Upper lobe of right lung (tissue), 1 donor: Measurements from ENCODE around the gene RPL36A. TPM values are rescaled to one million over a fixed set of nuclear protein-coding genes. Genes with fewer than 3 reads are reported as not detected.
A peak's percentile ranks its signal among the peaks of the same experiment; 100 is the strongest.

Experiments used
- ATAC-seq: fragments of 200-7000 bp; cut with Tn5 transposase; one replicate; pipeline ENCODE4 v1.9.1; 2020; ENCODE audit warnings: mild to moderate bottlenecking, moderate library complexity
- DNase-seq: peaks from one replicate; pipeline ENCODE4 v3.0.0-alpha.2; 2020
- H3K27ac ChIP-seq: fragments of 200-600 bp; one replicate; pipeline ENCODE4 v1.8.0; 2022
- H3K27me3 ChIP-seq: fragments of 200-600 bp; one replicate; pipeline ENCODE4 v1.8.0; 2022; ENCODE audit warnings: mild to moderate bottlenecking
- H3K36me3 ChIP-seq: fragments of 200-600 bp; one replicate; pipeline ENCODE4 v1.8.0; 2022
- H3K4me1 ChIP-seq: fragments of 200-600 bp; one replicate; pipeline ENCODE4 v1.8.0; 2022
- H3K4me3 ChIP-seq: fragments of 200-600 bp; one replicate; pipeline ENCODE4 v1.8.0; 2022; ENCODE audit warnings: mild to moderate bottlenecking
- H3K9me3 ChIP-seq: fragments of 200-600 bp; one replicate; pipeline ENCODE4 v1.8.0; 2022
- CTCF ChIP-seq: fragments of 200-600 bp; IDR thresholded peaks from one replicate; pipeline ENCODE4 v1.8.0; 2022; ENCODE audit warnings: antibody characterized with exemption
- intact Hi-C: fragments of 100-400 bp; cut with DNase I; formaldehyde crosslinking; loops from one replicate; pipeline ENCODE4 v1.11.0; 2022
- long read RNA-seq: library from polyadenylated mRNA; unstranded; transcript quantifications from one replicate; pipeline ENCODE4 v2.0.0, GENCODE V29; 2021
- total RNA-seq: library from RNA; stranded (reverse); fragmentation: NEBNext Ultra II Directional; extraction: Animal tissue kit (Norgen Biotek cat#: 25700); gene quantifications from one replicate; pipeline ENCODE4 v1.2.1, GENCODE V29; 2021
- donor health status: DM: no; HTN: yes; CAD: no; lungs with severe emphysema.

The RPL36A gene
- 133 TPM for total RNA-seq
- long read RNA-seq, partial matches to known transcripts = 0 of 2 reads
- long read RNA-seq, other reads (novel, unspliced or antisense) = 0 of 2 reads

- peak within 1 kb of the TSS; percentile 64 for H3K4me3 ChIP-seq
- H3K4me1 ChIP-seq = no peaks in the 10 kb centered on the region
- no peaks in the 10 kb centered on the region for H3K27me3 ChIP-seq
- ATAC-seq (peak; percentile 97), DNase-seq (peak; percentile 92)
- peak; percentile 71 for TF ChIP-seq CTCF
- H3K27ac ChIP-seq = peak within 1 kb of the TSS; percentile 73
- no peaks in the 10 kb centered on the region for H3K9me3 ChIP-seq
- H3K36me3 ChIP-seq = peaks cover 19% of the 10 kb centered on the region
- intact Hi-C loops = no loop called here
These were observed at the start of gene RPL36A for GRCh38 chrX:101390664-101391525. Gene RPL36A (plus strand): TSS chrX:101391011. CDS start chrX:101391044, 33 bp downstream.

- no peak for DNase-seq
- H3K4me3 ChIP-seq = peak overlapping the region; percentile 68
- intact Hi-C loops = no loop called here
- H3K9me3 ChIP-seq = no peaks in the 10 kb centered on the region
- TF ChIP-seq CTCF = no peak
- H3K27me3 ChIP-seq = no peaks in the 10 kb centered on the region
- no peak for ATAC-seq
- no peaks in the 10 kb centered on the region for H3K36me3 ChIP-seq
- H3K4me1 ChIP-seq = no peaks in the 10 kb centered on the region
- H3K27ac ChIP-seq = peak overlapping the region; percentile 80
These were observed 42.9 kb upstream of the RPL36A start for GRCh38 chrX:101347859-101348451.

GRCh38 chrX:101348452-101349192, 42.2 kb upstream of the RPL36A start, which contains the start of gene TIMM8A:
Gene TIMM8A (minus strand): TSS chrX:101348742. CDS start chrX:101348664, 78 bp downstream.
- ATAC-seq (peak; percentile 100), DNase-seq (peak; percentile 91)
- peak within 1 kb of the TSS; percentile 80 for H3K27ac ChIP-seq
- H3K9me3 ChIP-seq = no peaks in the 10 kb centered on the region
- intact Hi-C loops = no loop called here
- no peaks in the 10 kb centered on the region for H3K27me3 ChIP-seq
- H3K4me1 ChIP-seq = no peaks in the 10 kb centered on the region
- TF ChIP-seq CTCF = no peak
- peak within 1 kb of the TSS; percentile 68 for H3K4me3 ChIP-seq
- H3K36me3 ChIP-seq = no peaks in the 10 kb centered on the region

- Histone ChIP-seq H3K36me3 (no peaks in the 10 kb centered on the region), H3K9me3 (no peaks in the 10 kb centered on the region), H3K27ac (peak overlapping the region; percentile 80), H3K27me3 (no peaks in the 10 kb centered on the region), H3K4me3 (peak overlapping the region; percentile 68), H3K4me1 (no peaks in the 10 kb centered on the region)
- no peak for ATAC-seq
- intact Hi-C loops = no loop called here
- no peak for TF ChIP-seq CTCF
- no peak for DNase-seq
These were observed 41.6 kb upstream of the RPL36A start for GRCh38 chrX:101349193-101349562.

GRCh38 chrX:101357166-101357795, 33.5 kb upstream of the RPL36A start:
- Histone ChIP-seq H3K27me3 (no peaks in the 10 kb centered on the region), H3K4me3 (no peak overlapping the region), H3K27ac (no peak overlapping the region), H3K4me1 (no peaks in the 10 kb centered on the region), H3K36me3 (no peaks in the 10 kb centered on the region), H3K9me3 (no peaks in the 10 kb centered on the region)
- intact Hi-C loops = no loop called here
- DNase-seq = no peak
- no peak for ATAC-seq
- peak; percentile 20 for TF ChIP-seq CTCF
